Coronary artery (tissue), 2 donors: Measurements from ENCODE around the gene PIM2.

Source experiments
- DNase-seq: peaks from one replicate; pipeline ENCODE4 v3.0.0-alpha.2; 2017; ENCODE audit warnings: low spot score
- H3K27ac ChIP-seq, 2 donors: fragments of 200-600 bp; sonication (generic); one replicate each; pipeline ENCODE4 v1.5.1; 2016 to 2019
- H3K4me3 ChIP-seq: fragments of 200-600 bp; sonication (generic); 2 replicates; pipeline ENCODE4 v1.5.1; 2016; ENCODE audit warnings: mild to moderate bottlenecking, moderate library complexity
- CTCF ChIP-seq: fragments of 200-600 bp; sonication (generic); IDR thresholded peaks from one replicate; pipeline ENCODE4 v1.5.1; 2019; ENCODE audit warnings: antibody characterized with exemption

The PIM2 gene

GRCh38 chrX:48942895-48943294 is 24.1 kb upstream of the PIM2 start:
- H3K4me3 ChIP-seq: no peak overlapping the region
- no peak for DNase-seq
- TF ChIP-seq CTCF: no peak
- H3K27ac ChIP-seq: no peak overlapping the region

GRCh38 chrX:48940404-48940955 is 21.7 kb upstream of the PIM2 start:
- no peak for TF ChIP-seq CTCF
- no peak overlapping the region for H3K4me3 ChIP-seq
- H3K27ac ChIP-seq: no peak overlapping the region
- no peak for DNase-seq

GRCh38 chrX:48939524-48940228 is 20.9 kb upstream of the PIM2 start:
- no peak for DNase-seq
- Histone ChIP-seq H3K27ac (no peak overlapping the region), H3K4me3 (no peak overlapping the region)
- TF ChIP-seq CTCF: no peak

- no peak for TF ChIP-seq CTCF
- no peak for DNase-seq
- H3K4me3 ChIP-seq: no peak overlapping the region
- no peak overlapping the region for H3K27ac ChIP-seq
Measured at GRCh38 chrX:48938721-48939425, 20.0 kb upstream of the PIM2 start.

- no peak for DNase-seq
- no peak overlapping the region for H3K4me3 ChIP-seq
- H3K27ac ChIP-seq: no peak overlapping the region
- TF ChIP-seq CTCF: no peak
Measured at GRCh38 chrX:48937054-48937907, 18.5 kb upstream of the PIM2 start.

GRCh38 chrX:48936429-48937053 is 17.7 kb upstream of the PIM2 start:
- no peak for DNase-seq
- no peak for TF ChIP-seq CTCF
- Histone ChIP-seq H3K27ac (no peak overlapping the region), H3K4me3 (no peak overlapping the region)
